ENCODE results near the gene RAB5B.
"Not testable (repeated sequence)": the region's sequence is repeated elsewhere in the genome, so short reads cannot be mapped to it uniquely, and the experiment has no call there.

The RAB5B gene

DNA sequence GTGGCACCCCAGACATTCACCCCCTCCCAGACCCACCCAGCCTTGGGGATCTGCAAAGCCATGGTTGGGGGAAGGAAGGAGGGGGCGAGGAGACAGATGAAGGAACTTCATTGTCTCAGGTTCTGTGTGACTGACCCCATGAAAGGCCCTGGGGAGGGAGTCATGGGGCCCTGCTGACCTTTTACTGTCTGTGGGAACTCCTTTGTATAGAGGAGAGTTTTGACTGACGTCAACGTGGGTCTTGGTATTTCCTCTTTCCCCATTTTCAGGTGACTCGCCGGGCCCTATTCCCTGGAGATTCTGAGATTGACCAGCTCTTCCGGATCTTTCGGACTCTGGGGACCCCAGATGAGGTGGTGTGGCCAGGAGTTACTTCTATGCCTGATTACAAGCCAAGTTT is 3.1 kb upstream of the RAB5B start:
- H3K36me3 ChIP-seq (ENCODE audit: insufficient read depth, low read length), result peaks cover 41% of the 10 kb centered on the region
- 89% methylated on average over 7 of the region's 7 CpGs for WGBS
- no peak overlapping the region for H3K27ac ChIP-seq (ENCODE audit: low read depth, low read length)
- H3K9ac ChIP-seq (ENCODE audit: low read depth, low read length), result no peak overlapping the region
- H3K27me3 ChIP-seq (ENCODE audit: insufficient read depth, low read length), result no peaks in the 10 kb centered on the region
- H3K4me3 ChIP-seq (ENCODE audit: low read length), result no peak overlapping the region
- H3K9me3 ChIP-seq (ENCODE audit: insufficient read depth, low read depth, low read length), result no peaks in the 10 kb centered on the region
- H3K4me1 ChIP-seq (ENCODE audit: insufficient read depth, low read length), result peaks cover 8% of the 10 kb centered on the region; the same call in 1 of the 2 replicates

DNA sequence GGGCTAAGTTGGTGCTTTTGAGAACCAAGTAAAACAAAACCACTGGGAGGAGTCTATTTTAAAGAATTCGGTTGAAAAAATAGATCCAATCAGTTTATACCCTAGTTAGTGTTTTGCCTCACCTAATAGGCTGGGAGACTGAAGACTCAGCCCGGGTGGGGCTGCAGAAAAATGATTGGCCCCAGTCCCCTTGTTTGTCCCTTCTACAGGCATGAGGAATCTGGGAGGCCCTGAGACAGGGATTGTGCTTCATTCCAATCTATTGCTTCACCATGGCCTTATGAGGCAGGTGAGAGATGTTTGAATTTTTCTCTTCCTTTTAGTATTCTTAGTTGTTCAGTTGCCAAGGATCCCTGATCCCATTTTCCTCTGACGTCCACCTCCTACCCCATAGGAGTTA is 1.8 kb upstream of the RAB5B start:
- Histone ChIP-seq H3K4me3 (ENCODE audit: low read length) (no peak overlapping the region), H3K36me3 (ENCODE audit: insufficient read depth, low read length) (peaks cover 48% of the 10 kb centered on the region), H3K9me3 (ENCODE audit: insufficient read depth, low read depth, low read length) (no peaks in the 10 kb centered on the region), H3K27me3 (ENCODE audit: insufficient read depth, low read length) (no peaks in the 10 kb centered on the region), H3K9ac (ENCODE audit: low read depth, low read length) (no peak overlapping the region), H3K27ac (ENCODE audit: low read depth, low read length) (no peak overlapping the region; the same call in 1 of the 2 replicates), H3K4me1 (ENCODE audit: insufficient read depth, low read length) (peaks cover 6% of the 10 kb centered on the region; the same call in 1 of the 2 replicates)
- WGBS, result 69% methylated on average over 2 of the region's 3 CpGs

DNA sequence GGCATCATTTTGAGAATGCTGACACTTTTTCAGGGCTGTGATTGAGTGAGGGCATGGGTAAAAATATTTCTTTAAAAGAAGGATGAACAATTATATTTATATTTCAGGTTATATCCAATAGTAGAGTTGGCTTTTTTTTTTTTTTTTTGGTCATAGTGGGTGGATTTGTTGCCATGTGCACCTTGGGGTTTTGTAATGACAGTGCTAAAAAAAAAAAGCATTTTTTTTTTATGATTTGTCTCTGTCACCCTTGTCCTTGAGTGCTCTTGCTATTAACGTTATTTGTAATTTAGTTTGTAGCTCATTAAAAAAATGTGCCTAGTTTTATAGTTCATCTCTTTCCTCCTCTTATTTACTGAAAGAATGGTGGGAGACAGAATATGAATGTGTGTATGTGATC is 1.4 kb upstream of the RAB5B start:
- no peaks in the 10 kb centered on the region for H3K9me3 ChIP-seq (ENCODE audit: insufficient read depth, low read depth, low read length)
- H3K4me1 ChIP-seq (ENCODE audit: insufficient read depth, low read length), result peaks cover 6% of the 10 kb centered on the region; the same call in 1 of the 2 replicates
- H3K36me3 ChIP-seq (ENCODE audit: insufficient read depth, low read length), result peaks cover 48% of the 10 kb centered on the region
- H3K27ac ChIP-seq (ENCODE audit: low read depth, low read length), result peak overlapping the region; percentile 82; the same call in 1 of the 2 replicates
- peak overlapping the region; percentile 56 for H3K4me3 ChIP-seq (ENCODE audit: low read length)
- no peak overlapping the region for H3K9ac ChIP-seq (ENCODE audit: low read depth, low read length)
- no peaks in the 10 kb centered on the region for H3K27me3 ChIP-seq (ENCODE audit: insufficient read depth, low read length)
- WGBS, result no CpG with 5 or more reads among the region's 1 CpG

DNA sequence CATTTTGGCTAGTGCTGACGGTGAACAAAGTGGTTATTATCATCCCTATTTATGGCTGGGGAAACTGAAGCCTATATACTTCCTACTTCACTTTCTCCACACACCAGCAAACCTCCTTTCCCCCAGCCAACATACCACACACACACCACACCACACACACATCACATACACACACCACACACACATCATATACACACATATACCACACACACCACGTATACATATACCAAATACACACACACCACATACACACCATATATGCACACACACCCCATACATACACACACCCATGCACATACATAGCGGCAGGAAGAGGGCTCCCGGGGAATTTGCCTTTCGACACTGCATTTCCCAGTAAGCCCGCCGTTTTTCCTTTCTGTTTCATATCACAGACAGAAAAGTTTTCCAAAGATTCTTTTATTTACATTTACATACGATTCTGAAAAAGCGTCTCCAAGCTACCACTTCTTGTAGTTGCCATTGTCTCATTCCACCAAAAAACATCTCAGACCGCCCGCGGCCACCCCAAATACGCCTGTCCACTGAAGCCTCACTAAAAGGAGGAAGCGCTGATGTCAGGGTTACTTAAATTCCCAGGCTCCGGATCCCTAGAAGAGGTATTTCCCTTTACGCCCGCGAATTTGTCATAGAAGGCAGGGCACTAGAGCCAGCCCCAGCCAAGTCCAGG is 823 bp upstream of the RAB5B start:
- Histone ChIP-seq H3K9ac (ENCODE audit: low read depth, low read length) (peak overlapping the region; percentile 12; the same call in 1 of the 2 replicates), H3K27me3 (ENCODE audit: insufficient read depth, low read length) (no peaks in the 10 kb centered on the region), H3K9me3 (ENCODE audit: insufficient read depth, low read depth, low read length) (no peaks in the 10 kb centered on the region), H3K27ac (ENCODE audit: low read depth, low read length) (peak overlapping the region; percentile 82), H3K4me3 (ENCODE audit: low read length) (peak overlapping the region; percentile 56), H3K36me3 (ENCODE audit: insufficient read depth, low read length) (peaks cover 45% of the 10 kb centered on the region), H3K4me1 (ENCODE audit: insufficient read depth, low read length) (peaks cover 6% of the 10 kb centered on the region; the same call in 1 of the 2 replicates)
- WGBS, result 21% methylated on average over 18 of the region's 18 CpGs

DNA sequence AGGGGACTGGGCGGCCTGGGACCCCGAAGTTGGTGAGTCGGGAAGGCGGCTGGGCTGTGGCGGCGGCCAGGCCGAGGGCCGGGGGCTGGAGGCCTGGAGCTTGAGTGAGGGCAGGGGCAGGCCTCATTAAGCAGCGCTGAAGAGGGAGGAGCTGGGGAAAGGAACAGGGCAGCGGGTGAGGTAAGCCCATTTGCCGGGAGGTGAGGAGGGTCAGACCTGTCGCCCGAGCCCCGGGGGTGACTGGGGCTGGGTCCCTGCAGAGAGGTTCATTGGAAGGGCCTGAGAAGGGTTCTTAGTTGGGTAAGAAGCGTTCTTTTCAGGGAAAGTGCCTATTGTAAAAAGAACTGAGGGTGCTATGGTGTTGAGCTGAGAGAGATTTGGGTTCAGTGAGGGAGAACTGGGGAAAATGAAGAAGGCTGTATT is 441 bp downstream of the RAB5B start:
- Histone ChIP-seq H3K27me3 (ENCODE audit: insufficient read depth, low read length) (no peaks in the 10 kb centered on the region), H3K9me3 (ENCODE audit: insufficient read depth, low read depth, low read length) (no peaks in the 10 kb centered on the region), H3K27ac (ENCODE audit: low read depth, low read length) (peak overlapping the region; percentile 69), H3K4me3 (ENCODE audit: low read length) (peak overlapping the region; percentile 80), H3K36me3 (ENCODE audit: insufficient read depth, low read length) (peaks cover 37% of the 10 kb centered on the region), H3K9ac (ENCODE audit: low read depth, low read length) (peak overlapping the region; percentile 76), H3K4me1 (ENCODE audit: insufficient read depth, low read length) (peaks cover 6% of the 10 kb centered on the region; the same call in 1 of the 2 replicates)
- WGBS, result under 1% methylated on average over 15 of the region's 15 CpGs

DNA sequence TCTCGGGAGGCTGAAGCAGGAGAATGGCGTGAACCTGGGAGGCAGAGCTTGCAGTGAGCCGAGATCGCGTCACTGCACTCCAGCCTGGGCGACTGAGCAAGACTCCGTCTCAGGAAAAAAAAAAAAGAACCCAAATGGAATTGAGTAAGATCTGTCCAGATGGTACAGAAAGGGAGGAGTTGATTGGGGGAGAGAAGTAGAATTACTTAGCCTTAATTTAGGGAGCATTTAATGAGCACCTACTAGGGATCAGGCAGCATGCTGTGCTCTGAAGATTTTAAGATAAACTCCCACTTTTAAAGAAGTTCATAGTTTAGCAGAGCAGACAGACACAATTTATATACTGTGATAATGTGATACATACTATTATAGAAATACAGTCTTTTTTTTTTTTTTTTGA is 4.5 kb downstream of the RAB5B start:
- no peaks in the 10 kb centered on the region; the same call in 1 of the 2 replicates for H3K4me1 ChIP-seq (ENCODE audit: insufficient read depth, low read length)
- H3K9ac ChIP-seq (ENCODE audit: low read depth, low read length), result no peak overlapping the region
- H3K9me3 ChIP-seq (ENCODE audit: insufficient read depth, low read depth, low read length), result no peaks in the 10 kb centered on the region
- H3K4me3 ChIP-seq (ENCODE audit: low read length), result no peak overlapping the region
- no peaks in the 10 kb centered on the region for H3K27me3 ChIP-seq (ENCODE audit: insufficient read depth, low read length)
- H3K36me3 ChIP-seq (ENCODE audit: insufficient read depth, low read length), result peaks cover 37% of the 10 kb centered on the region
- H3K27ac ChIP-seq (ENCODE audit: low read depth, low read length), result no peak overlapping the region
- WGBS, result 95% methylated on average over 7 of the region's 7 CpGs

DNA sequence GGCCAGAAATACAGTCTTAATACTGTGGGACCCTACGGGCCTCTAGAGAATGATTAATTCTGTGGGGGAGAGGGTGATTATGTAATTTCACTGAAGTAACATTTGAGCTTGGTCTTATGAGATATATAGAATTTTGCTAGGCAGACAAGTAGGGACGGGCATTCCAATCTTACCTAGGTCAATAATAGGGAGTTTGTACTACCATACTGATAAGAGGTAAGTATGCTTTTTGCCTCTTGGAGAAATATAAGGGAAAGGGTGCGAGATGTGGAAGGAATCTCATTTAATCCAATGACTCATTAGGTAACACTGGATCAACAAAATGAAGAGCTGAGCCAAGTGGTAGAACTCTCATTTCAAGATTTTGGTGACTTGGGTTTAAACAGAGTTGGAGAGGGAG is 5.2 kb downstream of the RAB5B start:
- WGBS, result 94% methylated on average over 3 of the region's 3 CpGs
- no peaks in the 10 kb centered on the region; the same call in 1 of the 2 replicates for H3K4me1 ChIP-seq (ENCODE audit: insufficient read depth, low read length)
- no peaks in the 10 kb centered on the region for H3K9me3 ChIP-seq (ENCODE audit: insufficient read depth, low read depth, low read length)
- no peak overlapping the region for H3K9ac ChIP-seq (ENCODE audit: low read depth, low read length)
- H3K27me3 ChIP-seq (ENCODE audit: insufficient read depth, low read length), result no peaks in the 10 kb centered on the region
- peaks cover 41% of the 10 kb centered on the region for H3K36me3 ChIP-seq (ENCODE audit: insufficient read depth, low read length)
- no peak overlapping the region for H3K27ac ChIP-seq (ENCODE audit: low read depth, low read length)
- no peak overlapping the region for H3K4me3 ChIP-seq (ENCODE audit: low read length)

DNA sequence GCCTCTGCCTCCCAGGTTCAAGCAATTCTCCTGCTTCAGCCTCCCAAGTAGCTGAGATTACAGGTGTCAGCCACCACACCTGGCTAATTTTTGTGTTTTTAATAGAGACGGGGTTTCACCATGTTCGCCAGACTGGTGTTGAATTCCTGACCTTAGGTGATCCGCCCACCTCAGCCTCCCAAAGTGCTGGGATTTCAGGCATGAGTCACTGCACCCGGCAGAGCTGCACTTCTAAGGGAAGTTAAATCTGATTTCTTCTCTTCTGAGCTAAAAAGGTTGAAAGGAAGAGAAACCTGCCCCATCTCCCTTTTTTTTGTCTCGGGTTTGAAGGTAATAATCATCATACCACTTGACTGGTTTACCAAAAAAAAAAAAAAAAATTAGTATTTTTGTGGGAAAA is 8.0 kb downstream of the RAB5B start:
- peaks cover 56% of the 10 kb centered on the region for H3K36me3 ChIP-seq (ENCODE audit: insufficient read depth, low read length)
- not testable (repeated sequence) for H3K9me3 ChIP-seq (ENCODE audit: insufficient read depth, low read depth, low read length); H3K27me3 ChIP-seq (ENCODE audit: insufficient read depth, low read length); H3K4me3 ChIP-seq (ENCODE audit: low read length); H3K4me1 ChIP-seq (ENCODE audit: insufficient read depth, low read length); H3K27ac ChIP-seq (ENCODE audit: low read depth, low read length); H3K9ac ChIP-seq (ENCODE audit: low read depth, low read length)
- 73% methylated on average over 4 of the region's 5 CpGs for WGBS

DNA sequence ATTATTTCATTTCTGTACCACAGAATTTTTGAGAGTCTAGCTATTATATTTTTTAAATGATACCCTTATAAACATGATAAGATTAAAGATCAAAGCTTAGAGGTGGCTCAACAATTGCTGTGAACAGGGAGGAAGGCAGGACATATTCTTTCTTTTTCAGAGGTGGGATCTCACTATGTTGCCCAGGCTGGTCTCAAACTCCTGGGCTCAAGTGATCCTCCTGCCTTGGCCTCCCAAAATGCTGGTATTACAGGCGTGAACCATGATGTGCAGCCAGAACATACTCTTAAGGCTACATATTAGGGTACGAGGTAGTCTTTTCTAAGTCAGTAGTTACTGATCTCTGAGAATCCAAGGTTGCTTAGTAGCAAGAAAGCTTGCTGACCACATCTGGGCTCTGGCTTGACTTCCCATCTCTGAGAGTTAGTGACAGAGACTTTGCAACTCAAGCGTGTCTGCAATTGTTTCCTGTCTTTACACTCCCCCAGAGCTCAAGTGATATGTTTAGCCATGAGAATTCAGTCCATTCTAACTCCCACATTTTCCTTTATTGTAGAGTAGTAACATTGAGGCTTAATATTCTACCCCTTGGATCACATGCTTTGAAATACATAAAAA is 8.6 kb downstream of the RAB5B start:
- Histone ChIP-seq H3K9me3 (ENCODE audit: insufficient read depth, low read depth, low read length) (no peaks in the 10 kb centered on the region), H3K36me3 (ENCODE audit: insufficient read depth, low read length) (peaks cover 62% of the 10 kb centered on the region), H3K27ac (ENCODE audit: low read depth, low read length) (no peak overlapping the region), H3K4me1 (ENCODE audit: insufficient read depth, low read length) (no peaks in the 10 kb centered on the region), H3K4me3 (ENCODE audit: low read length) (no peak overlapping the region), H3K9ac (ENCODE audit: low read depth, low read length) (no peak overlapping the region), H3K27me3 (ENCODE audit: insufficient read depth, low read length) (no peaks in the 10 kb centered on the region)
- 98% methylated on average over 3 of the region's 3 CpGs for WGBS

DNA sequence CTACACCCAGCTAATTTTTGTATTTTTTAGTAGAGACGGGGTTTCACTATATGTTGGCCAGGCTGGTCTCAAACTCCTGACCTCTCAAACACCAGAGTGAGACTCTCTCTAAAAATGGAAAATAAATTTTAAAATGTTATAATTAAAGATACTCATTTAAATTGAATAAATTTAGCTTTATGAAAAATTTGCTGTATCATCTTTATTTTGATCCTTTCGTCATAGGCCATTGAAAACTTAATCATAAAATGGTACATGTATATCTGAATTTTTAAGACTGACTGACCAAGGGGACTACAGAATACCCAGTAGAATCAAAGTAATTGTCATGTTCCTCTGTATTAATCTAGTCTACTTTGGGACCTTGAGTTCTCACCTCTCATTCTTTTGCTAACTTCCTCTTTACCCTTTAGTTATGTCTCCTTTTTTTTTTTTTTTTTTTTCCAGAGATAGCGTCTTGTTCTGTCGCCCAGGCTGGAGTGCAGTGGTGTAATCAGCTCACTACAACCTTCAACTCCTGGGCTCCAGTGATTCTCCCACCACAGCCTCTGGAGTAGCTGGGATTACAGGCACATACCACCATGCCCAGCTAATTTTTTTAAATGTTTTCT is 9.5 kb downstream of the RAB5B start:
- Histone ChIP-seq H3K36me3 (ENCODE audit: insufficient read depth, low read length) (peaks cover 69% of the 10 kb centered on the region), H3K27me3 (ENCODE audit: insufficient read depth, low read length) (no peaks in the 10 kb centered on the region), H3K4me3 (ENCODE audit: low read length) (no peak overlapping the region), H3K4me1 (ENCODE audit: insufficient read depth, low read length) (no peaks in the 10 kb centered on the region), H3K9ac (ENCODE audit: low read depth, low read length) (no peak overlapping the region), H3K27ac (ENCODE audit: low read depth, low read length) (no peak overlapping the region), H3K9me3 (ENCODE audit: insufficient read depth, low read depth, low read length) (no peaks in the 10 kb centered on the region)
- 90% methylated on average over 3 of the region's 4 CpGs for WGBS

DNA sequence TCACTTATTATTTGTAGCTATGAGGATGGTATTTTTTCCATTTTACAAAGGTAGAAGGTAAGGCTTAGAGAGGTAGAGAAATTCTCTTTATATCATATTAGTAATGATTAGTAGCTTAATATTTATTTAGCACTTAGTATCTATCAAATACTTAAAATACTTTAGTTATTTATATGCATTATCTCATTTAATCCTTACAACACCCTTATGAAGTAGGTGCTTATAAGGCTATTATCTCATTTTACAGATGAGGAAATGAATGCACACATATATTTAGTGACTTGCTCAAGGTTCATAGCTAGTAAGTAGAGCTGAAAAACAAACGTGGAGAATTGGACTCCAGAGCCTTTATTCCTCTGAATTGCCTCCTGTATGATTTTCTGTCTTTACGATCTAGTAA is 11.0 kb downstream of the RAB5B start:
- WGBS, result 91% methylated on average over 1 of the region's 2 CpGs
- no peak overlapping the region for H3K9ac ChIP-seq (ENCODE audit: low read depth, low read length)
- H3K27me3 ChIP-seq (ENCODE audit: insufficient read depth, low read length), result no peaks in the 10 kb centered on the region
- H3K4me1 ChIP-seq (ENCODE audit: insufficient read depth, low read length), result no peaks in the 10 kb centered on the region
- no peaks in the 10 kb centered on the region for H3K9me3 ChIP-seq (ENCODE audit: insufficient read depth, low read depth, low read length)
- H3K36me3 ChIP-seq (ENCODE audit: insufficient read depth, low read length), result peaks cover 73% of the 10 kb centered on the region
- H3K27ac ChIP-seq (ENCODE audit: low read depth, low read length), result no peak overlapping the region
- no peak overlapping the region for H3K4me3 ChIP-seq (ENCODE audit: low read length)

All from HUES64 (cell line).